ENCODE results near the gene OSBPL8.

DNA sequence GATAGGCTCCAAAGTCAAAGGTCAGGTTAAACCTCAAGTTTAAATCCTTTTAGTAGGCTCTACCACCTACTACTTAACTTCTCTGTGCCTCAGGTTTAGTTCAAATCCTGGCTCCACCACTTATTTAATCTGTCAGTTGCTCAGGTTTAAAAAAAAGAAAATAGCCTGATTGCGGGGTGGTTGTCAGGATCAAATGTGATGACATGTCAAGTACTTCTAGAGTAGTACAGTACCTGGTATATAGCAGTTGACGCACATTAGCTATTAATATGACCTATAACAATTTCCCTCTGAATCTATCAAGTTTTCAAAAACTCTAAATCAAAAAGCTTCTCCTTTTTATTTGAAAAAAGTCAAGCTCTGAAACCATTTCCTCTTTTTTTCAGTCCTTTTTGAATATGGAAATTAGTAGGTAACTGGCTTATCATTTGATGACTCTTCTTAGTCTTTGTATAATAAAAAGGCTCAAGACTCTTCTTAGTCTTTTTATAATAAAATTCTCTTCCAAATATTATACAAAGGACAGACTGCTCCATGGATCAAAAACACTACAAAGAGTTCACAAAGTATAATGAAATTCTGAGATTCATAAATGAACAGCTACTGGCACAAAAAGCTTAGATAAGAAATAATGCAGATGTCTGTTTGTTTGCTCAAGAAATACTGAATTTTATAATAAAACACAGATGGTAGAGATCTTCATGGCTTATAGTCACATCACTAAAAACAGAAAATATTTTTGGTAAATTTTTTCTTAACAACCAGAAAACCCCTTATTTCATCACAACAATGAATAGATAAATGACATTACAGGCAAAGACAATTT lies 5.0 kb downstream of the OSBPL8 start:
- no peak for TF ChIP-seq POLR2AphosphoS5 (IDR thresholded peaks at IDR 0.05)
- TF ChIP-seq CTCF (IDR thresholded peaks at IDR 0.05) = no peak
- TF ChIP-seq EP300 (IDR thresholded peaks at IDR 0.05) = no peak
- no peak for TF ChIP-seq POLR2A (IDR thresholded peaks at IDR 0.05; ENCODE audit: low read depth)

All from esophagus muscularis mucosa (tissue), 4 donors.